ENCODE data around the gene MTRF1.
"Not testable (repeated sequence)": the region's sequence is repeated elsewhere in the genome, so short reads cannot be mapped to it uniquely, and the experiment has no call there.

Gene MTRF1

GRCh38 chr13:41220401-41220800 is 43.0 kb downstream of the MTRF1 start:
- no peak for DNase-seq

- no peak for DNase-seq
Measured at GRCh38 chr13:41216160-41216559, 47.2 kb downstream of the MTRF1 start.

GRCh38 chr13:41213919-41214318 is 49.5 kb downstream of the MTRF1 start:
- no peak for DNase-seq

GRCh38 chr13:41213316-41213715 is 50.1 kb downstream of the MTRF1 start:
- DNase-seq = no peak

- no peak for DNase-seq
Measured at GRCh38 chr13:41212881-41213280, 50.5 kb downstream of the MTRF1 start.

GRCh38 chr13:41211062-41211461 is 52.3 kb downstream of the MTRF1 start:
- no peak for DNase-seq

GRCh38 chr13:41206467-41206866 is 56.9 kb downstream of the MTRF1 start:
- no peak for DNase-seq

- no peak for DNase-seq
Measured at GRCh38 chr13:41203810-41204209, 59.6 kb downstream of the MTRF1 start.

GRCh38 chr13:41200126-41200525 is 63.2 kb downstream of the MTRF1 start:
- DNase-seq = no peak

- DNase-seq = no peak
Measured at GRCh38 chr13:41199526-41199925, 63.9 kb downstream of the MTRF1 start.

- no peak for DNase-seq
Measured at GRCh38 chr13:41199079-41199478, 64.3 kb downstream of the MTRF1 start.

GRCh38 chr13:41196620-41197019 is 66.8 kb downstream of the MTRF1 start:
- DNase-seq = no peak

GRCh38 chr13:41196011-41196410 is 67.4 kb downstream of the MTRF1 start:
- no peak for DNase-seq

- DNase-seq = peak; percentile 82
Measured at GRCh38 chr13:41193919-41194824, 69.2 kb downstream of the MTRF1 start, which contains the start of gene KBTBD7. Gene KBTBD7 (minus strand): TSS chr13:41194569. CDS start chr13:41194257, 312 bp downstream.

- DNase-seq = no peak
Measured at GRCh38 chr13:41193469-41193868, 69.9 kb downstream of the MTRF1 start.

- DNase-seq = no peak
Measured at GRCh38 chr13:41188584-41188983, 74.8 kb downstream of the MTRF1 start.

GRCh38 chr13:41186481-41186880 is 76.9 kb downstream of the MTRF1 start:
- no peak for DNase-seq

- DNase-seq = no peak
Measured at GRCh38 chr13:41182231-41182630, 81.1 kb downstream of the MTRF1 start.

GRCh38 chr13:41179593-41180250 is 83.7 kb downstream of the MTRF1 start:
- no peak for DNase-seq

- no peak for DNase-seq
Measured at GRCh38 chr13:41178040-41178439, 85.3 kb downstream of the MTRF1 start.

GRCh38 chr13:41177616-41178015 is 85.8 kb downstream of the MTRF1 start:
- no peak for DNase-seq

GRCh38 chr13:41175576-41175975 is 87.8 kb downstream of the MTRF1 start:
- not testable (repeated sequence) for DNase-seq
